Nephron progenitor cell (in vitro differentiated cells): ENCODE results near the gene MNX1.
A peak's percentile ranks its signal among the peaks of the same experiment; 100 is the strongest.

Source experiments
- DNase-seq: peaks from one replicate; pipeline ENCODE4 v3.0.0; 2021
- H3K27ac Mint-ChIP-seq: 2 replicates; pipeline ENCODE4 v1.8.0; 2021; ENCODE audit warnings: mild to moderate bottlenecking, moderate library complexity, mixed read lengths
- H3K27me3 Mint-ChIP-seq: 2 replicates; pipeline ENCODE4 v1.8.0; 2021; ENCODE audit warnings: mild to moderate bottlenecking, low read depth, mixed read lengths; ENCODE audit not compliant: poor library complexity
- H3K36me3 Mint-ChIP-seq: 2 replicates; pipeline ENCODE4 v1.8.0; 2021; ENCODE audit warnings: low read depth, mixed read lengths
- H3K4me1 Mint-ChIP-seq: 2 replicates; pipeline ENCODE4 v1.8.0; 2021; ENCODE audit warnings: mixed read lengths
- H3K4me3 Mint-ChIP-seq: 2 replicates; pipeline ENCODE4 v1.8.0; 2021; ENCODE audit warnings: mild to moderate bottlenecking, moderate library complexity, mixed read lengths
- H3K9me3 Mint-ChIP-seq: 2 replicates; pipeline ENCODE4 v1.8.0; 2021; ENCODE audit warnings: mild to moderate bottlenecking, moderate library complexity, mixed read lengths
- TF ChIP-seq, protein P1 (sequence below): fragments of 200-600 bp; sonication (generic); IDR thresholded peaks from 2 replicates; pipeline ENCODE4 v1.5.0; 2021; ENCODE audit warnings: antibody characterized with exemption

The MNX1 gene

DNA sequence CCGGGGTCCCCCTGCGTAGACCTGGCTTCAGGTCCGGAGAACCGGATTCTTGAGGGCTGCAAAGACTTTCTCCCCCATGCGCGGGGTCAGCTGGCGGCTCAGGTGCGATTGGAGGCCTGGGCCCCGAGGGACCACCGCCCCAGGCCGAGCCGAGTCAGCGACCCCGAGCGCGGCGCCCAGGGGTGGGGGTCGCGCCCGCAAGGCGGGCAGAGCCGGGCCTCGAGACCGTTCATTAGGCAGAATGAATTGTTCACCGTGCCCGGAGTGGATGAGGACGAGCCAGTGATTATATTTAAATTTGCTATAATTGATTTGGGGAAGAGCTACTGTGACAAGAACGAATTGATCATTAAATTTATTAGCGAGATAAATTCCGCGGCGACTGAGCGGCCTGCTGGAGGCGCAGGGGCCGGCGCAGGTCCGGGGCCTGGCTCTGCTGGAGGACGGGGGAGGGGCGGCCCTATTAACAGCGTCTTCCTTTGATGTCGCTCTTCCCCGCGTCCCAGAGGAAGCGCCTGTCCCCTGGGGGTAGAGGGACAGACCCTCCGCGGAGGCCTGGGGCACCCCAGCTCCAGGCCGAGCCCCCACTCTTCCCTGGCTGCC is 7.5 kb downstream of the MNX1 start:
- H3K27ac Mint-ChIP-seq, result no peak overlapping the region
- peak overlapping the region; percentile 55 for H3K4me3 Mint-ChIP-seq
- peak; percentile 62 for DNase-seq
- H3K27me3 Mint-ChIP-seq, result peaks cover 100% of the 10 kb centered on the region
- H3K36me3 Mint-ChIP-seq, result no peaks in the 10 kb centered on the region
- peaks cover 5% of the 10 kb centered on the region for H3K9me3 Mint-ChIP-seq
- H3K4me1 Mint-ChIP-seq, result peaks cover 38% of the 10 kb centered on the region
- TF ChIP-seq, protein P1, sequence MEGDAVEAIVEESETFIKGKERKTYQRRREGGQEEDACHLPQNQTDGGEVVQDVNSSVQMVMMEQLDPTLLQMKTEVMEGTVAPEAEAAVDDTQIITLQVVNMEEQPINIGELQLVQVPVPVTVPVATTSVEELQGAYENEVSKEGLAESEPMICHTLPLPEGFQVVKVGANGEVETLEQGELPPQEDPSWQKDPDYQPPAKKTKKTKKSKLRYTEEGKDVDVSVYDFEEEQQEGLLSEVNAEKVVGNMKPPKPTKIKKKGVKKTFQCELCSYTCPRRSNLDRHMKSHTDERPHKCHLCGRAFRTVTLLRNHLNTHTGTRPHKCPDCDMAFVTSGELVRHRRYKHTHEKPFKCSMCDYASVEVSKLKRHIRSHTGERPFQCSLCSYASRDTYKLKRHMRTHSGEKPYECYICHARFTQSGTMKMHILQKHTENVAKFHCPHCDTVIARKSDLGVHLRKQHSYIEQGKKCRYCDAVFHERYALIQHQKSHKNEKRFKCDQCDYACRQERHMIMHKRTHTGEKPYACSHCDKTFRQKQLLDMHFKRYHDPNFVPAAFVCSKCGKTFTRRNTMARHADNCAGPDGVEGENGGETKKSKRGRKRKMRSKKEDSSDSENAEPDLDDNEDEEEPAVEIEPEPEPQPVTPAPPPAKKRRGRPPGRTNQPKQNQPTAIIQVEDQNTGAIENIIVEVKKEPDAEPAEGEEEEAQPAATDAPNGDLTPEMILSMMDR, result no peak

DNA sequence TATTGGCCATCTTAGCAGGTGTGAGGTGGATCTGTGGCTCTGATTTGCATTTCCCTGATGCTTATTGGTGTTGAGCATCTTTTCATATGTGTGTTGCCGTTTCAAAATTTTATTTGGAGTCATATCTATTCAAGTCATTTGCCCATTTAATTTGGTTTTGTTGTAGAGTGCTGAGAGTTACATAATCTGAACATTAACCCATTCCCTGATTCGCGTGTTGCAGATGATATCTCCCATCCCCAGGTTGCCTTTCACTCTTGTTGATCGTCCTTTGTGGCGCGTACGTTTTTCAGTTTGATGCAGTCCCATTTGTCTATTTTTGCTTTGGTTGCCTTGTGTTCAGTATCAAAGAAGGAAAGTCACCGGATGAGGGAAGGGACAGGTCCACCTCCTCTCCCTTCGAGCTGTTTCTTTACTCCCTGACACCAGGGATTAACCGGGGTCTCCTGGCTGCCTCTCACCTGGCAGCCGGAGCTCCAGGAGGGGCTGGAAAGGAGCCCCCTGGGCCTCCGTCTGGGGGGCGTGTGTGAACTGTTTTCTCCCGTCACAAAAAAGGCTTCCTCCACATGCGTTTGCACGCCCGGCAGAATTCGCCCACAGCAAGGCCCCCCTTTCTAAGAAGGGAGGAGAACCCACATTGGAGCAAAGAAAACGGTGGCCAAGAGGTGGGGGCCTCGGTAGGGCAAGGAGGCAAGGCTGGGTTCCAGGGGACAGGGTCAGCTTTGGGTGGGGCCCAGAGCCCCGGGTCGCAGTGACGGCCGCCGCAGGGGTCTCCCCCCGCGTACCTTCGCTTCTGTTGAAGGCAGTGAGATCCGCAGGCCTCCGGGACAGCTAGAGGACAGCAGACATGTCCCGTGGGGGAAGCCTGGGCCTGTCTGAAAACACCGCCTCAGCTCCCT is 8.3 kb downstream of the MNX1 start:
- DNase-seq, result no peak
- H3K9me3 Mint-ChIP-seq, result peaks cover 10% of the 10 kb centered on the region

DNA sequence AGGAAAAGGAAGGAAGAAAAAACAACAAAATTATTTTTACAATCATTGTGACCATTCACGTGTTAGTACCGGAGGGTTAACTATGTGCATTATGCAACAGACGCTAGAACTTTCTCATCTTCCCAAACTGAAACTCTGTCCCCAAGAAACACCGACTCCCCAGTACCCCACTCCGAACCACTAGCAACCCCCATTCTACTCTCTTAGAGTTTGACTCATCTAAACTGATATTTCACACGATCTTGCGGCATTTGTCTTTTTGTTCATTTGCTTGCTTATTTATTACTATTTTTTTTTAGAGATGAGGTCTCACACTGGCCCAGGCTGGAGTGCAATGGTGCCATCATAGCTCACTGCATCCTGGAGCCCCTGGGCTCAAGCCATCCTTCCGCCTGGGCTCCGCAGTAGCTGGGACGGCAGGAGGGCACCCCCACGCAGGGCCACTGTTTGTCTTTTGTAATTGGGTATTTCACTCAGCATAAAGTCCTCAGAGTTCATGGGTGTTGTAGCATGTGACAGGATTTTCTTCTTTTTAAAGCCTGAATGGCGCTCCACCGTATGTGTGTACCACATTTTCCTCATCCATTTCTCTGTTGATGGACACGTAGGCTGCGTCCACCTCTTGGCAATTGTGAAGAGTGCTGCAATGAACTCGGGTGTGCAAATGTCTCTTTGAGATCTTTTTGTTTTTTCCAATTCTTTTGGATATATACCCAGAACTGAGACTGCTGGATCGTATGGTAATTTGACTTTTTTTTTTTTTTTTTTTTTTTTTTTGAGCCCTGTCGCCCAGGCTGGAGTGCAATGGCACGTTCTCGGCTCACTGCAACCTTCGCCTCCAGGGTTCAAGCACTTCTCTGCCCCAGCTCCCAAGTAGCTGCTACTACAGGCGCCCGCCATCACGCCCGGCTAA is 9.5 kb downstream of the MNX1 start:
- Mint-ChIP-seq H3K4me1 (peaks cover 38% of the 10 kb centered on the region), H3K36me3 (no peaks in the 10 kb centered on the region), H3K27ac (no peak overlapping the region), H3K4me3 (peak overlapping the region; percentile 58), H3K27me3 (peaks cover 100% of the 10 kb centered on the region), H3K9me3 (peaks cover 18% of the 10 kb centered on the region)
- DNase-seq, result no peak
- TF ChIP-seq, protein P1, result no peak

More for the DNA sequence above, 8.3 kb downstream of the MNX1 start:
- Mint-ChIP-seq H3K4me1 (peaks cover 38% of the 10 kb centered on the region), H3K27me3 (peaks cover 100% of the 10 kb centered on the region), H3K27ac (no peak overlapping the region), H3K36me3 (no peaks in the 10 kb centered on the region), H3K4me3 (peak overlapping the region; percentile 10)
- TF ChIP-seq, protein P1, result no peak

DNA sequence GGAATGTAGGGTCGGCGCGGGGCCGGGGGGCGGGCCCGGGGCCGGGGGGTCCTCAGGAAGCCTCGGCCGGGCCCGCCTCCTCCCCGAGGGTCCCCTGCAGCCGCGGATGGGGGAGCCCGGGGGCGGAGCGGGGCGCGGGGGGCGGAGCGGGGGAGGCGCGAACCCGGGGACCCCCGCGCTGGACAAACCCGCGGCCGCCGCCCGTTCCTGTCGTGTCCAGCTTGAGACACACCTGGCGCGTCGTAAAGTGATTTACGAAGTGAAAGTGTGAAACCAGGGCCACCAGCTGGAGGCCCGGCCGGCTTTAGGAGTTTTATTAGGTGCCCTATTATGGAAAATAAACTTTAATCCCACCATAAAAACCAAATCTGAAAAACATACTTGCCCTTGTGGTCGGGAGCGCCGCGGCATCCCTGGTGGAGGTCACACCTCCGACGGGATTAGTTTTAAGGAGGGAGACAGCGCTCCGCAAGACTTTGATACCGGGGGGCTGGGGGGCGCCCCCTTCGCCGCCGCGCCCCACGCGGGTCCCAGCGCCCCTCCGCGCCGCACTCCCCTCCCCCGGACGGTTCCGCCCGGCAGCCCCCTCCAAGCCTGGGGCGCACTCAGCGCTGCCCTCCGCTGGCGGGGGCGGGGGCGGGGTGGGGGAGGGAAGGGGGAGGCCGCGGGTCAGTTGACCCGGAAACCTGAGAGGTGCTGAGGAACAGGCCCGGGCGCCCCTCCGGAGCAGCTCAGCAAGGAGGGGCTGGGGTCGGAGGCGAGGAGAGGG is 10.3 kb downstream of the MNX1 start:
- H3K36me3 Mint-ChIP-seq, result no peaks in the 10 kb centered on the region
- no peak overlapping the region for H3K27ac Mint-ChIP-seq
- H3K27me3 Mint-ChIP-seq, result peaks cover 97% of the 10 kb centered on the region
- TF ChIP-seq, protein P1, result no peak
- H3K4me3 Mint-ChIP-seq, result peak overlapping the region; percentile 61
- H3K9me3 Mint-ChIP-seq, result peaks cover 18% of the 10 kb centered on the region
- no peak for DNase-seq
- peaks cover 38% of the 10 kb centered on the region for H3K4me1 Mint-ChIP-seq
